ENCODE measurements around the gene BAHCC1. TPM values are rescaled to one million over a fixed set of nuclear protein-coding genes. Genes with fewer than 3 reads are reported as not detected.

BAHCC1 gene
- total RNA-seq, 2 donors from 2014 or later = 11.4 to 28.9 TPM

GRCh38 chr17:81398832-81399411 lies 3.7 kb downstream of the BAHCC1 start:
- Histone ChIP-seq H3K27me3 (replicated peaks; ENCODE audit: insufficient read depth) (no peaks in the 10 kb centered on the region), H3K4me1 (replicated peaks) (peaks cover 12% of the 10 kb centered on the region), H3K36me3 (no peaks in the 10 kb centered on the region), H3K4me3 (peak overlapping the region; percentile 74), H3K9me3 (no peaks in the 10 kb centered on the region), H3K27ac (peak overlapping the region; percentile 86 to 99)
- TF ChIP-seq POLR2A (IDR thresholded peaks at IDR 0.05) = no peak
- no peak for TF ChIP-seq POLR2AphosphoS5 (IDR thresholded peaks at IDR 0.05)
- no peak for TF ChIP-seq CTCF (IDR thresholded peaks at IDR 0.05)
- intact Hi-C loops (cut with DNase I) = loop anchor here (2.0 to 5.0 kb wide), 3 partner anchors 73 to 113 kb away; partner anchors contain the start of genes ACTG1 and SLC38A10
- 2% methylated on average over 26 of the region's 46 CpGs for WGBS
- DNase-seq (ENCODE audit: low spot score) = no peak

- under 1% methylated on average over 85 of the region's 95 CpGs for WGBS
- TF ChIP-seq POLR2A (IDR thresholded peaks at IDR 0.05) = no peak
- no peak for TF ChIP-seq POLR2AphosphoS5 (IDR thresholded peaks at IDR 0.05)
- no peak for TF ChIP-seq CTCF (IDR thresholded peaks at IDR 0.05)
- intact Hi-C loops (cut with DNase I) = loop anchor here (2.0 to 5.0 kb wide), 3 partner anchors 73 to 113 kb away; partner anchors contain the start of genes ACTG1 and SLC38A10
- DNase-seq (ENCODE audit: low spot score) = no peak
- H3K4me3 ChIP-seq = peak overlapping the region; percentile 74
- no peaks in the 10 kb centered on the region for H3K27me3 ChIP-seq (replicated peaks; ENCODE audit: insufficient read depth)
- H3K4me1 ChIP-seq (replicated peaks) = peaks cover 13% of the 10 kb centered on the region
- no peaks in the 10 kb centered on the region for H3K9me3 ChIP-seq
- peak overlapping the region; percentile 86 to 99 for H3K27ac ChIP-seq
- H3K36me3 ChIP-seq = no peaks in the 10 kb centered on the region
These were observed 4.4 kb downstream of the BAHCC1 start for GRCh38 chr17:81399481-81400153.

- Histone ChIP-seq H3K4me1 (replicated peaks) (peaks cover 9% of the 10 kb centered on the region), H3K36me3 (no peaks in the 10 kb centered on the region), H3K27ac (peak overlapping the region; percentile 86 to 99), H3K9me3 (no peaks in the 10 kb centered on the region), H3K4me3 (peak overlapping the region; percentile 74), H3K27me3 (replicated peaks; ENCODE audit: insufficient read depth) (no peaks in the 10 kb centered on the region)
- no peak for DNase-seq (ENCODE audit: low spot score)
- 11% methylated on average over 65 of the region's 67 CpGs for WGBS
- intact Hi-C loops (cut with DNase I) = no loop called here
- no peak for TF ChIP-seq POLR2A (IDR thresholded peaks at IDR 0.05)
- no peak for TF ChIP-seq POLR2AphosphoS5 (IDR thresholded peaks at IDR 0.05)
- TF ChIP-seq CTCF (IDR thresholded peaks at IDR 0.05) = no peak
These were observed 5.1 kb downstream of the BAHCC1 start for GRCh38 chr17:81400154-81400977.

- 68% methylated on average over 20 of the region's 20 CpGs for WGBS
These were observed 5.9 kb downstream of the BAHCC1 start for GRCh38 chr17:81400996-81401722.

More at GRCh38 chr17:81400996-81401722, 5.9 kb downstream of the BAHCC1 start:
- H3K4me3 ChIP-seq = peak overlapping the region in 1 of 2 donors; percentile 74
- H3K36me3 ChIP-seq = no peaks in the 10 kb centered on the region
- no peak for DNase-seq (ENCODE audit: low spot score)
- no peaks in the 10 kb centered on the region for H3K27me3 ChIP-seq (replicated peaks; ENCODE audit: insufficient read depth)
- peak overlapping the region; percentile 86 to 99 for H3K27ac ChIP-seq
- no peaks in the 10 kb centered on the region for H3K9me3 ChIP-seq
- TF ChIP-seq POLR2AphosphoS5 (IDR thresholded peaks at IDR 0.05) = no peak
- TF ChIP-seq CTCF (IDR thresholded peaks at IDR 0.05) = no peak
- no peak for TF ChIP-seq POLR2A (IDR thresholded peaks at IDR 0.05)
- intact Hi-C loops (cut with DNase I) = no loop called here
- peaks cover 9% of the 10 kb centered on the region for H3K4me1 ChIP-seq (replicated peaks)

Measured in prostate gland (tissue), 2 donors.